HepG2 (cell line): ENCODE data around the gene APBA3. TPM values are rescaled to one million over a fixed set of nuclear protein-coding genes. Genes with fewer than 3 reads are reported as not detected.
A peak's percentile ranks its signal among the peaks of the same experiment; 100 is the strongest.

Experiments
- BRD4 ChIP-seq: sonication (generic); formaldehyde crosslinking; IDR thresholded peaks from 2 replicates; pipeline ENCODE4 v1.4.0; 2020; ENCODE audit warnings: missing genetic modification reagents
- CENPX ChIP-seq: sonication (generic); formaldehyde crosslinking; IDR thresholded peaks from 2 replicates; pipeline ENCODE4 v1.9.0; 2021; ENCODE audit warnings: mild to moderate bottlenecking, missing genetic modification reagents, moderate library complexity
- EEA1 ChIP-seq: sonication (generic); formaldehyde crosslinking; IDR thresholded peaks from 2 replicates; pipeline ENCODE4 v1.5.1; 2020; ENCODE audit warnings: mild to moderate bottlenecking, missing genetic modification reagents, borderline replicate concordance
- EHMT2 ChIP-seq: fragments of 200-600 bp; sonication (generic); IDR thresholded peaks from 2 replicates; pipeline ENCODE4 v1.7.0; 2017; ENCODE audit warnings: antibody characterized with exemption, low read depth, low read length, borderline replicate concordance
- FLYWCH1 ChIP-seq: sonication (generic); formaldehyde crosslinking; IDR thresholded peaks from 2 replicates; pipeline ENCODE4 v1.8.1; 2023; ENCODE audit warnings: mild to moderate bottlenecking, missing genetic modification reagents
- HCFC1 ChIP-seq: fragments of 150-350 bp; IDR thresholded peaks from 2 replicates; pipeline ENCODE4 v1.6.1; 2014; ENCODE audit warnings: low read depth, low read length
- MIER3 ChIP-seq: IDR thresholded peaks from 2 replicates; pipeline ENCODE4 v1.6.1; 2016; ENCODE audit warnings: missing compliant biosample characterization, borderline replicate concordance
- PHF5A ChIP-seq: IDR thresholded peaks from one replicate; pipeline ENCODE4 v1.6.1; 2018; ENCODE audit warnings: low read depth, missing genetic modification reagents; ENCODE audit not compliant: unreplicated experiment
- POLR2G ChIP-seq: fragments of 200-400 bp; formaldehyde crosslinking; IDR thresholded peaks from 2 replicates; pipeline ENCODE4 v1.6.1; 2018; ENCODE audit warnings: mild to moderate bottlenecking, low read depth, low read length, moderate library complexity
- PRDM4 ChIP-seq: sonication (generic); formaldehyde crosslinking; IDR thresholded peaks from 2 replicates; pipeline ENCODE4 v1.9.0; 2021; ENCODE audit warnings: missing genetic modification reagents, borderline replicate concordance
- SMAD1 ChIP-seq: sonication (generic); formaldehyde crosslinking; IDR thresholded peaks from 2 replicates; pipeline ENCODE4 v1.4.0; 2020; ENCODE audit warnings: missing genetic modification reagents, low read depth, mild to moderate bottlenecking, borderline replicate concordance
- SMARCC2 ChIP-seq: fragments of 450-650 bp; IDR thresholded peaks from 2 replicates; pipeline ENCODE4 v1.6.1; 2017; ENCODE audit warnings: antibody characterized with exemption, mild to moderate bottlenecking
- SMC3 ChIP-seq: IDR thresholded peaks from 2 replicates; pipeline ENCODE4 v1.6.1; 2011; ENCODE audit warnings: low read length, improper control_type of control experiment
- SNAPC2 ChIP-seq: sonication (generic); formaldehyde crosslinking; IDR thresholded peaks from 2 replicates; pipeline ENCODE4 v1.8.1; 2022; ENCODE audit warnings: mild to moderate bottlenecking, missing genetic modification reagents
- TFDP1 ChIP-seq: IDR thresholded peaks from 2 replicates; pipeline ENCODE4 v1.6.1; 2016; ENCODE audit warnings: missing compliant biosample characterization, missing genetic modification reagents, borderline replicate concordance
- XBP1 ChIP-seq: sonication (generic); formaldehyde crosslinking; IDR thresholded peaks from 2 replicates; pipeline ENCODE4 v1.5.0; 2020; ENCODE audit warnings: missing genetic modification reagents
- ZBTB20 ChIP-seq: sonication (generic); formaldehyde crosslinking; IDR thresholded peaks from 2 replicates; pipeline ENCODE4 v1.8.1; 2023; ENCODE audit warnings: missing genetic modification reagents, low read depth, mild to moderate bottlenecking, borderline replicate concordance
- ZBTB21 ChIP-seq: sonication (generic); formaldehyde crosslinking; IDR thresholded peaks from 2 replicates; pipeline ENCODE4 v1.4.0; 2020; ENCODE audit warnings: missing genetic modification reagents
- ZNF20 ChIP-seq: sonication (generic); formaldehyde crosslinking; IDR thresholded peaks from 2 replicates; pipeline ENCODE4 v1.4.0; 2020; ENCODE audit warnings: mild to moderate bottlenecking, moderate library complexity, missing genetic modification reagents
- ZNF703 ChIP-seq: sonication (generic); formaldehyde crosslinking; IDR thresholded peaks from 2 replicates; pipeline ENCODE4 v1.5.1; 2020; ENCODE audit warnings: missing genetic modification reagents, mild to moderate bottlenecking, moderate library complexity, borderline replicate concordance
- ZNF816 ChIP-seq: sonication (generic); formaldehyde crosslinking; IDR thresholded peaks from 2 replicates; pipeline ENCODE4 v1.8.0; 2022; ENCODE audit warnings: missing genetic modification reagents, mild to moderate bottlenecking, borderline replicate concordance
- polyA plus RNA-seq, 8 experiments: library from polyadenylated mRNA; depleted of rRNA in 3 of 8; stranded (reverse) in 7 of 8; unstranded in 1 of 8; fragments of >200 nt; fragmentation: Illumina TruSeq in 4 of 8; extraction: Trizol in 4 of 8; gene quantifications; 2 replicates each; pipeline versions ENCODE4 v1.2.1 to v1.2.3, GENCODE V29; 2011 to 2016; ENCODE audit warnings: low read depth in 4 of 8, missing spikeins in 1 of 8, mixed read lengths in 1 of 8; ENCODE audit not compliant: insufficient read depth in 1 of 8
- total RNA-seq, 5 experiments: library from RNA; depleted of rRNA; stranded (reverse); fragments of >200 nt; fragmentation: Illumina TruSeq; extraction: Trizol; gene quantifications; 2 replicates each; pipeline ENCODE4 v1.2.3, GENCODE V29; 2016; ENCODE audit warnings: low read depth in 1 of 5
- TF ChIP-seq, protein P1 (sequence below): sonication (generic); formaldehyde crosslinking; IDR thresholded peaks from 2 replicates; pipeline ENCODE4 v1.4.0; 2020; ENCODE audit warnings: missing genetic modification reagents, borderline replicate concordance
- TF ChIP-seq, protein P2 (sequence below): sonication (generic); formaldehyde crosslinking; IDR thresholded peaks from 2 replicates; pipeline ENCODE4 v1.4.0; 2020; ENCODE audit warnings: low read depth, mild to moderate bottlenecking, missing genetic modification reagents

The APBA3 gene
- total and polyA plus RNA-seq, 2 of the 13 experiments (the other 11 are each of a cell fraction or from before 2014, with no cell fraction given): 14.2 to 14.3 TPM

DNA sequence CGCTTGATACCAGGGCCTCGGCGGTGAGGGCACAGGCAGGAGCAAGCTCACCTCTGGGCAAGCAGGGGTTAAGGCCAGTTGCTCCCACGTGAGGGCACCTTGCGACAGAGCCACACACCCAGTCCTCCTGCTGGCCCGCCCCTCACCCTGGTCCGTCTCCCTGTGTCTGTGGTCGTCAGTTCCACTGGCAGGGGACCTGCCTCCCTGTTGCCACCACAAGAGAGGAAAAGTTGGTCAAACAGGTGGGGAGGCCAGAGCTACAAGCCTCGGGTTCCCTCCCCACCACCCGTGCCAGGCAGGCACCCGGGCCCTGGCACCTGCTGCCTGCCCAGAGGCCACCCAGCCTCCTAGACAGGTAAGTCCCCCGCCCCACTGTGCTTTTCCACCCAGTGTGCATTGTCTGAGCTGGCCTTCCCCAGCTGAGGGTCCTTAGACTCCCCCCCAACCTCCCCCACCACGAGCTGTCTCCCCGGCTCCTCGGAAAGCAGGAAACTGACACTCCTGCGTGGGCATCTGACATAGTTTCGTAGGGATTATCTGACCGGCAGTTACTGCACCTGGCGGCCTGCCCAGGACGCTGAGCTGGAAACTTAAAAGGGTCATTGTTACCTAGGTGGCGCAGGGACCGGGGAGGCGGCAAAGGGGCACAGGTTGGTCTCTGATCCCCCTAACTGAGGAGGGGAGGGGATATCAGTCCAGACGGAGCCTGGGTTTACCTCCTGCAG, 53.1 kb downstream of the APBA3 start, which contains the start of gene TJP3 (continued):
- TF ChIP-seq ZBTB21 (CRISPR knock-in tag) (no peak), PHF5A (CRISPR knock-in tag) (no peak), POLR2G (peak; percentile 59; the same call in 1 of the 2 replicates), PRDM4 (no peak), EEA1 (CRISPR knock-in tag) (no peak), SMAD1 (CRISPR knock-in tag) (no peak), CENPX (no peak), XBP1 (CRISPR knock-in tag) (no peak), MIER3 (CRISPR knock-in tag) (0 out of 2 replicates have a peak, but pooled peaks have one; percentile 17), BRD4 (CRISPR knock-in tag) (no peak), ZBTB20 (CRISPR knock-in tag) (no peak), ZNF703 (no peak), ZNF20 (no peak), SNAPC2 (no peak), SMC3 (no peak), SMARCC2 (no peak), HCFC1 (no peak), EHMT2 (no peak), ZNF816 (CRISPR knock-in tag) (no peak), FLYWCH1 (CRISPR knock-in tag) (no peak), TFDP1 (CRISPR knock-in tag) (peak; percentile 46; the same call in 1 of the 2 replicates)
- TF ChIP-seq, protein P1, sequence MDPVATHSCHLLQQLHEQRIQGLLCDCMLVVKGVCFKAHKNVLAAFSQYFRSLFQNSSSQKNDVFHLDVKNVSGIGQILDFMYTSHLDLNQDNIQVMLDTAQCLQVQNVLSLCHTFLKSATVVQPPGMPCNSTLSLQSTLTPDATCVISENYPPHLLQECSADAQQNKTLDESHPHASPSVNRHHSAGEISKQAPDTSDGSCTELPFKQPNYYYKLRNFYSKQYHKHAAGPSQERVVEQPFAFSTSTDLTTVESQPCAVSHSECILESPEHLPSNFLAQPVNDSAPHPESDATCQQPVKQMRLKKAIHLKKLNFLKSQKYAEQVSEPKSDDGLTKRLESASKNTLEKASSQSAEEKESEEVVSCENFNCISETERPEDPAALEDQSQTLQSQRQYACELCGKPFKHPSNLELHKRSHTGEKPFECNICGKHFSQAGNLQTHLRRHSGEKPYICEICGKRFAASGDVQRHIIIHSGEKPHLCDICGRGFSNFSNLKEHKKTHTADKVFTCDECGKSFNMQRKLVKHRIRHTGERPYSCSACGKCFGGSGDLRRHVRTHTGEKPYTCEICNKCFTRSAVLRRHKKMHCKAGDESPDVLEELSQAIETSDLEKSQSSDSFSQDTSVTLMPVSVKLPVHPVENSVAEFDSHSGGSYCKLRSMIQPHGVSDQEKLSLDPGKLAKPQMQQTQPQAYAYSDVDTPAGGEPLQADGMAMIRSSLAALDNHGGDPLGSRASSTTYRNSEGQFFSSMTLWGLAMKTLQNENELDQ (CRISPR knock-in tag): no peak
- TF ChIP-seq, protein P2, sequence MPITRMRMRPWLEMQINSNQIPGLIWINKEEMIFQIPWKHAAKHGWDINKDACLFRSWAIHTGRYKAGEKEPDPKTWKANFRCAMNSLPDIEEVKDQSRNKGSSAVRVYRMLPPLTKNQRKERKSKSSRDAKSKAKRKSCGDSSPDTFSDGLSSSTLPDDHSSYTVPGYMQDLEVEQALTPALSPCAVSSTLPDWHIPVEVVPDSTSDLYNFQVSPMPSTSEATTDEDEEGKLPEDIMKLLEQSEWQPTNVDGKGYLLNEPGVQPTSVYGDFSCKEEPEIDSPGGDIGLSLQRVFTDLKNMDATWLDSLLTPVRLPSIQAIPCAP (CRISPR knock-in tag): no peak
